ENCODE results near the gene PTCHD4. TPM values are rescaled to one million over a fixed set of nuclear protein-coding genes. Genes with fewer than 3 reads are reported as not detected.
A peak's percentile ranks its signal among the peaks of the same experiment; 100 is the strongest.

Gene PTCHD4
- total and polyA plus RNA-seq, 2 of the 13 experiments (the other 11 are each of a cell fraction or from before 2014, with no cell fraction given), result 28.4 to 32.9 TPM

GRCh38 chr6:48080227-48081009 is 30.6 kb downstream of the PTCHD4 start (continued):
- TF ChIP-seq ARID5B (CRISPR knock-in tag; IDR thresholded peaks at IDR 0.05) (peak; percentile 36; the same call in 1 of the 2 replicates), SOX6 (IDR thresholded peaks at IDR 0.05) (no peak), SOX6 (CRISPR knock-in tag; IDR thresholded peaks at IDR 0.05) (peak; percentile 25; the same call in 1 of the 2 replicates), ZNF704 (CRISPR knock-in tag; IDR thresholded peaks at IDR 0.05; ENCODE audit: borderline replicate concordance) (no peak), MAFF (IDR thresholded peaks at IDR 0.05; ENCODE audit: low read depth, low read length) (0 out of 2 replicates have a peak, but pooled peaks have one; percentile 36), BCL6 (CRISPR knock-in tag; IDR thresholded peaks at IDR 0.05) (0 out of 2 replicates have a peak, but pooled peaks have one; percentile 23), GATAD2A (CRISPR knock-in tag; IDR thresholded peaks at IDR 0.05) (peak; percentile 42; the same call in 1 of the 2 replicates), ZNF879 (CRISPR knock-in tag; IDR thresholded peaks at IDR 0.05) (no peak), RBM22 (optimal IDR thresholded peaks at IDR 0.05; ENCODE audit: low read length) (peak; percentile 92), SOX13 (IDR thresholded peaks at IDR 0.05) (no peak), SOX13 (CRISPR knock-in tag; conservative IDR thresholded peaks at IDR 0.05 in 1 of 2, IDR thresholded peaks at IDR 0.05 in 1 of 2) (0 out of 4 replicates have a peak, but pooled peaks of 1 of the 2 experiments have one; percentile 10), CREB1 (IDR thresholded peaks at IDR 0.05) (no peak), CREB1 (CRISPR knock-in tag; IDR thresholded peaks at IDR 0.05) (0 out of 2 replicates have a peak, but pooled peaks have one; percentile 21), SAP130 (CRISPR knock-in tag; IDR thresholded peaks at IDR 0.05; ENCODE audit: low read depth) (0 out of 2 replicates have a peak, but pooled peaks have one; percentile 13), FOXA1 (IDR thresholded peaks at IDR 0.05) (peak; percentile 34; the same call in 1 of the 2 replicates), FOXA1 (CRISPR knock-in tag; IDR thresholded peaks at IDR 0.05) (peak; percentile 48; the same call in 1 of the 2 replicates)

All from HepG2 (cell line).